Gastrocnemius medialis (tissue), 4 donors: ENCODE results near the gene ACSL1. TPM values are rescaled to one million over a fixed set of nuclear protein-coding genes. Genes with fewer than 3 reads are reported as not detected.

Experiments
- ATAC-seq, 2 donors: fragments of 150-250 bp; one replicate each; pipeline ENCODE4 v1.9.1; 2016
- DNase-seq, 2 donors: peaks; one replicate each; pipeline ENCODE4 v3.0.0-alpha.2; 2019
- H3K27ac ChIP-seq, 4 donors: fragments of 200-600 bp; sonication (generic); 1 replicate in 1 of 4; 2 replicates in 3 of 4; pipeline ENCODE4 v1.5.1; 2016 to 2018; ENCODE audit warnings: mild to moderate bottlenecking in 2 of 4, moderate library complexity in 1 of 4
- H3K27me3 ChIP-seq, 3 donors: fragments of 200-600 bp; sonication (generic) in 2 of 3; 1 replicate in 1 of 3; 2 replicates in 2 of 3; pipeline versions ENCODE4 v1.5.1 to v1.6.0; 2016 to 2019; ENCODE audit warnings: mild to moderate bottlenecking in 1 of 3, moderate library complexity in 1 of 3
- H3K36me3 ChIP-seq, 2 donors: fragments of 200-600 bp; sonication (generic) in 1 of 2; one replicate each; pipeline ENCODE4 v1.5.1; 2017 to 2018
- H3K4me1 ChIP-seq, 2 donors: fragments of 200-600 bp; sonication (generic) in 1 of 2; one replicate each; pipeline ENCODE4 v1.5.1; 2016 to 2017; ENCODE audit warnings: mild to moderate bottlenecking in 2 of 2
- H3K4me3 ChIP-seq, 4 donors: fragments of 200-600 bp; sonication (generic) in 3 of 4; 1 replicate in 1 of 4; 2 replicates in 3 of 4; pipeline ENCODE4 v1.5.1; 2016 to 2019; ENCODE audit warnings: mild to moderate bottlenecking in 2 of 4
- H3K9me3 ChIP-seq, 3 donors: fragments of 200-600 bp; sonication (generic) in 2 of 3; 1 replicate in 1 of 3; 2 replicates in 2 of 3; pipeline ENCODE4 v1.5.1; 2016 to 2019
- CTCF ChIP-seq, 5 experiments: fragments of 450-650 bp in 3 of 5; fragments of 200-600 bp in 2 of 5; sonication (generic) in 2 of 5; IDR thresholded peaks in 4 of 5; conservative IDR thresholded peaks in 1 of 5; 1 replicate in 4 of 5; 2 replicates in 1 of 5; pipeline ENCODE4 v1.5.1; 2016 to 2019; ENCODE audit warnings: antibody characterized with exemption in 5 of 5, mild to moderate bottlenecking in 3 of 5, moderate library complexity in 3 of 5
- POLR2A ChIP-seq, 2 donors: fragments of 450-650 bp; IDR thresholded peaks; one replicate each; pipeline ENCODE4 v1.6.1; 2017; ENCODE audit warnings: antibody characterized with exemption in 2 of 2, mild to moderate bottlenecking in 2 of 2, moderate library complexity in 2 of 2
- in situ Hi-C, 4 donors: fragments of 200-750 bp; cut with MboI; loops; one replicate each; pipeline versions ENCODE4 v1.15.0 to v1.8.0; 2017; ENCODE audit warnings: low sequenced_read_pairs in 4 of 4
- intact Hi-C: fragments of 100-400 bp; cut with DNase I; formaldehyde crosslinking; loops from one replicate; pipeline ENCODE4 v1.15.1; 2023; ENCODE audit warnings: low total_unique reads
- microRNA-seq, 2 donors: library from miRNA; unstranded; fragments of <30 nt; microRNA quantifications; one replicate each; pipeline ENCODE4, GENCODE V29; 2016; ENCODE audit warnings: borderline replicate concordance in 2 of 2
- total RNA-seq, 4 donors: library from RNA; depleted of rRNA; stranded (reverse); fragments of >200 nt; gene quantifications; one replicate each; pipeline versions ENCODE4 v1.1.0 to v1.2.3, GENCODE V29; 2016

Gene ACSL1
- total RNA-seq, 4 donors from 2014 or later: 591 to 2,181 (median 1,316) TPM

DNA sequence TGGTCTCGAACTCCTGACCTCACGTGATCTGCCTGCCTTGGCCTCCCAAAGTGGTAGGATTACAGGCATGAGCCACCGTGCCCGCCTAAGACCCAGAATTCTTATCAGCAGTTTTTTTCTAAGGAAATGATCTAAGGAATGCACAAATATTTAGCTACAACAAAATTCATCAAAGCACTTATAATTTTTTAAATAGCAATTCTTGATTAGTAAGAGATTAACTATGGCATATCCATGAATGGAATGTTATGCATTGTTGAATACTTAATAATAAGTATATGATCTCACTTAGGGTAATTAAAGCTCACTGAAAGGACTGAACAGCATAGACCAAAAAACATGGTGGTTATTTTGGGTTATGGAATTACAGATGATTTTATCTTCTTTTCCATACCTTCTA is 110.2 kb downstream of the ACSL1 start:
- TF ChIP-seq POLR2A (IDR thresholded peaks at IDR 0.05) (no peak), CTCF (IDR thresholded peaks at IDR 0.05 in 4 of 5, conservative IDR thresholded peaks at IDR 0.05 in 1 of 5) (no peak)
- Histone ChIP-seq H3K36me3 (no peaks in the 10 kb centered on the region), H3K4me1 (no peaks in the 10 kb centered on the region), H3K9me3 (no peaks in the 10 kb centered on the region), H3K27me3 (no peaks in the 10 kb centered on the region), H3K4me3 (no peak overlapping the region), H3K27ac (no peak overlapping the region)
- intact Hi-C loops (no loop called here), in situ Hi-C loops (no loop called here)
- no peak for DNase-seq
- ATAC-seq: no peak

- TF ChIP-seq CTCF (IDR thresholded peaks at IDR 0.05 in 4 of 5, conservative IDR thresholded peaks at IDR 0.05 in 1 of 5) (no peak), POLR2A (IDR thresholded peaks at IDR 0.05) (no peak)
- no peak overlapping the region for H3K27ac ChIP-seq
- DNase-seq (no peak), ATAC-seq (no peak)
- H3K36me3 ChIP-seq: no peaks in the 10 kb centered on the region
- no peaks in the 10 kb centered on the region for H3K9me3 ChIP-seq
- no peak overlapping the region for H3K4me3 ChIP-seq
- in situ Hi-C loops (no loop called here), intact Hi-C loops (no loop called here)
- H3K4me1 ChIP-seq: no peaks in the 10 kb centered on the region
- H3K27me3 ChIP-seq: no peaks in the 10 kb centered on the region
Measured at GRCh38 chr4:184713887-184714286, 111.9 kb downstream of the ACSL1 start.

- in situ Hi-C loops (no loop called here), intact Hi-C loops (no loop called here)
- no peak for DNase-seq
- no peaks in the 10 kb centered on the region for H3K36me3 ChIP-seq
- no peaks in the 10 kb centered on the region for H3K27me3 ChIP-seq
- no peak overlapping the region for H3K4me3 ChIP-seq
- H3K27ac ChIP-seq: no peak overlapping the region
- H3K4me1 ChIP-seq: no peaks in the 10 kb centered on the region
- TF ChIP-seq CTCF (IDR thresholded peaks at IDR 0.05 in 4 of 5, conservative IDR thresholded peaks at IDR 0.05 in 1 of 5): no peak
- TF ChIP-seq POLR2A (IDR thresholded peaks at IDR 0.05): no peak
- no peak for ATAC-seq
- H3K9me3 ChIP-seq: no peaks in the 10 kb centered on the region
Measured at GRCh38 chr4:184712322-184712721, 113.4 kb downstream of the ACSL1 start.

DNA sequence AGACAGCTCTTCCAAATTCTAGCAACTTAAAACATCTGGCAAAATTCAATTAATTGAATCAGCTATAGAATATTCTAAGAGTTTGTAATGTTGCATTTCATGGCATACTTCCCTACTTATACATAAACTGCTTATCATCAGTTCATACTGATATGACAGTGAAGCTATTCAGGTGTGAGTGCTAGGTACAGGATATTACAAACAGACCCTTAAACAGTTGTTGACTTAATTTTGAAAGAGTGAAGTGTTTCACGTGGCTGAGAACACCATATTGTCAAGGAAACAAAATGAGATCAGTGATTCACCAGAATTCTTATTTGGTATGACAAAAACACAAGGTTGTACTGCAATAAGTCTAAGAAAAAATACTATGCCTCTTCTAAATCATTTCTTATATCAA is 119.3 kb downstream of the ACSL1 start:
- ATAC-seq: no peak
- no peak for TF ChIP-seq POLR2A (IDR thresholded peaks at IDR 0.05)
- TF ChIP-seq CTCF (IDR thresholded peaks at IDR 0.05 in 4 of 5, conservative IDR thresholded peaks at IDR 0.05 in 1 of 5): no peak
- in situ Hi-C loops: no loop called here
- Histone ChIP-seq H3K36me3 (no peaks in the 10 kb centered on the region), H3K27ac (no peak overlapping the region), H3K4me3 (no peak overlapping the region), H3K27me3 (no peaks in the 10 kb centered on the region), H3K9me3 (no peaks in the 10 kb centered on the region), H3K4me1 (no peaks in the 10 kb centered on the region)
- no peak for DNase-seq
- intact Hi-C loops: no loop called here

GRCh38 chr4:184705692-184706091 is 120.1 kb downstream of the ACSL1 start:
- no peak for TF ChIP-seq POLR2A (IDR thresholded peaks at IDR 0.05)
- in situ Hi-C loops: no loop called here

More at GRCh38 chr4:184705692-184706091, 120.1 kb downstream of the ACSL1 start:
- no peaks in the 10 kb centered on the region for H3K36me3 ChIP-seq
- no peak overlapping the region for H3K4me3 ChIP-seq
- no peaks in the 10 kb centered on the region for H3K4me1 ChIP-seq
- no peaks in the 10 kb centered on the region for H3K9me3 ChIP-seq
- no peak overlapping the region for H3K27ac ChIP-seq
- H3K27me3 ChIP-seq: no peaks in the 10 kb centered on the region
- intact Hi-C loops: no loop called here
- ATAC-seq: no peak
- no peak for DNase-seq

Small RNA genes within 50 kb of the gene (microRNA-seq; reads per million reads assigned to microRNA genes)
- 0 reads per million in 2 donors for gene MIR3945

Other genes starting within 250 kb of the ACSL1 start
- 10 to 100 TPM; 16.9 to 25.5 (median 20.8) TPM for gene CASP3, start 176.5 kb downstream of the ACSL1 start, total RNA-seq
- gene PRIMPOL, start 176.2 kb downstream of the ACSL1 start, total RNA-seq: 10 to 100 TPM in 3 of 4 donors, 1 to 10 TPM in 1; 5.9 to 11.1 (median 10.7) TPM
- 1 to 10 TPM in 2 of 4 donors, under 1 TPM in 1, not detected in 1; 0.75 to 2.7 (median 2.2) TPM for gene CENPU, start 91.9 kb downstream of the ACSL1 start, total RNA-seq
- not detected for gene HELT, start 192.5 kb upstream of the ACSL1 start, total RNA-seq